Esophagus muscularis mucosa (tissue), 3 donors: Measurements from ENCODE around the gene TMEM179.

Experiments used
- CTCF ChIP-seq, 3 experiments: fragments of 200-600 bp in 2 of 3; fragments of 450-650 bp in 1 of 3; sonication (generic) in 2 of 3; IDR thresholded peaks; one replicate each; pipeline ENCODE4 v1.5.1; 2017 to 2019; ENCODE audit warnings: antibody characterized with exemption in 3 of 3, mild to moderate bottlenecking in 2 of 3, moderate library complexity in 1 of 3
- POLR2A ChIP-seq: fragments of 450-650 bp; IDR thresholded peaks from one replicate; pipeline ENCODE4 v1.6.1; 2017; ENCODE audit warnings: antibody characterized with exemption, moderate library complexity, mild to moderate bottlenecking, low read depth
- POLR2AphosphoS5 ChIP-seq, 2 donors: sonication (generic); formaldehyde crosslinking; IDR thresholded peaks; one replicate each; pipeline ENCODE4 v1.6.1; 2017; ENCODE audit warnings: antibody characterized with exemption in 2 of 2

GRCh38 chr14:104567957-104568225, 36.7 kb downstream of the TMEM179 start:
- TF ChIP-seq CTCF (IDR thresholded peaks at IDR 0.05), result no peak
- no peak for TF ChIP-seq POLR2A
- TF ChIP-seq POLR2AphosphoS5 (IDR thresholded peaks at IDR 0.05), result no peak
